Measurements from ENCODE around the gene CDKL1. TPM values are rescaled to one million over a fixed set of nuclear protein-coding genes. Genes with fewer than 3 reads are reported as not detected.
A peak's percentile ranks its signal among the peaks of the same experiment; 100 is the strongest.

The CDKL1 gene
- total and polyA plus RNA-seq, 7 experiments from 2014 or later = 2.0 to 14.8 (median 4.9) TPM

GRCh38 chr14:50303744-50304471 is 92.8 kb downstream of the CDKL1 start:
- no peak overlapping the region for H3K27ac ChIP-seq (ENCODE audit: low read depth, low read length)
- Mint-ChIP-seq H3K36me3 (peaks cover 0 to 27% (median 16%) of the 10 kb centered on the region in 5 donors), H3K4me1 (peaks cover 0 to 14% (median 3%) of the 10 kb centered on the region in 7 donors), H3K9me3 (no peaks in the 10 kb centered on the region), H3K27me3 (no peaks in the 10 kb centered on the region), H3K4me3 (no peak overlapping the region), H3K27ac (no peak overlapping the region)
- peaks cover 0 to 4% (median 0%) of the 10 kb centered on the region in 3 experiments for H3K36me3 ChIP-seq (ENCODE audit: control insufficient read depth in 2 of 3, insufficient read depth in 3 of 3, low read length in 3 of 3)
- no peaks in the 10 kb centered on the region for H3K9me3 ChIP-seq (ENCODE audit: control insufficient read depth in 2 of 3, low read length in 3 of 3)
- intact Hi-C loops (cut with micrococcal nuclease) = no loop called here
- no peak overlapping the region for H3K4me3 ChIP-seq (ENCODE audit: low read length)
- ATAC-seq (peak; percentile 83), DNase-seq (no peak)
- no peaks in the 10 kb centered on the region for H3K4me1 ChIP-seq (ENCODE audit: control insufficient read depth in 2 of 2, insufficient read depth in 2 of 2, low read length in 2 of 2)
- H3K27me3 ChIP-seq (ENCODE audit: control insufficient read depth in 2 of 2, insufficient read depth in 2 of 2, low read length in 2 of 2) = no peaks in the 10 kb centered on the region
- POLR2A ChIA-PET = interaction anchor here (0.6 kb wide), 1 partner anchor 183 kb away, joined by 3 read pairs; no protein-coding TSS in a partner anchor
- CTCF ChIA-PET = interaction anchor here (0.8 kb wide), 1 partner anchor 14 kb away, joined by 3 read pairs; no protein-coding TSS in a partner anchor

- Mint-ChIP-seq H3K27me3 (no peaks in the 10 kb centered on the region), H3K27ac (no peak overlapping the region), H3K4me1 (peaks cover 0 to 14% (median 3%) of the 10 kb centered on the region in 7 donors), H3K9me3 (no peaks in the 10 kb centered on the region), H3K4me3 (no peak overlapping the region), H3K36me3 (peaks cover 0 to 38% (median 28%) of the 10 kb centered on the region in 5 donors)
- H3K4me1 ChIP-seq (ENCODE audit: control insufficient read depth in 2 of 2, insufficient read depth in 2 of 2, low read length in 2 of 2) = no peaks in the 10 kb centered on the region
- ATAC-seq (no peak), DNase-seq (no peak)
- H3K9me3 ChIP-seq (ENCODE audit: control insufficient read depth in 2 of 3, low read length in 3 of 3) = no peaks in the 10 kb centered on the region
- H3K27me3 ChIP-seq (ENCODE audit: control insufficient read depth in 2 of 2, insufficient read depth in 2 of 2, low read length in 2 of 2) = no peaks in the 10 kb centered on the region
- H3K27ac ChIP-seq (ENCODE audit: low read depth, low read length) = no peak overlapping the region
- no peak overlapping the region for H3K4me3 ChIP-seq (ENCODE audit: low read length)
- CTCF ChIA-PET = no interaction called here
- POLR2A ChIA-PET = no interaction called here
- H3K36me3 ChIP-seq (ENCODE audit: control insufficient read depth in 2 of 3, insufficient read depth in 3 of 3, low read length in 3 of 3) = peaks cover 0 to 4% (median 0%) of the 10 kb centered on the region in 3 experiments
- intact Hi-C loops (cut with micrococcal nuclease) = no loop called here
Observed at GRCh38 chr14:50301914-50302313, 94.8 kb downstream of the CDKL1 start.

GRCh38 chr14:50299585-50299984 is 97.1 kb downstream of the CDKL1 start:
- CTCF ChIA-PET = no interaction called here
- H3K4me3 Mint-ChIP-seq = no peak overlapping the region
- intact Hi-C loops (cut with micrococcal nuclease) = no loop called here
- ATAC-seq (no peak), DNase-seq (no peak)
- Histone ChIP-seq H3K27ac (ENCODE audit: low read depth, low read length) (no peak overlapping the region), H3K9me3 (ENCODE audit: control insufficient read depth in 2 of 3, low read length in 3 of 3) (no peaks in the 10 kb centered on the region), H3K4me3 (ENCODE audit: low read length) (no peak overlapping the region), H3K27me3 (ENCODE audit: control insufficient read depth in 2 of 2, insufficient read depth in 2 of 2, low read length in 2 of 2) (no peaks in the 10 kb centered on the region), H3K4me1 (ENCODE audit: control insufficient read depth in 2 of 2, insufficient read depth in 2 of 2, low read length in 2 of 2) (no peaks in the 10 kb centered on the region), H3K36me3 (ENCODE audit: control insufficient read depth in 2 of 3, insufficient read depth in 3 of 3, low read length in 3 of 3) (peaks cover 0 to 4% (median 0%) of the 10 kb centered on the region in 3 experiments)
- no peak overlapping the region for H3K27ac Mint-ChIP-seq
- H3K36me3 Mint-ChIP-seq = peaks cover 0 to 38% (median 26%) of the 10 kb centered on the region in 5 donors
- POLR2A ChIA-PET = no interaction called here
- H3K27me3 Mint-ChIP-seq = no peaks in the 10 kb centered on the region
- H3K4me1 Mint-ChIP-seq = peaks cover 0 to 14% (median 3%) of the 10 kb centered on the region in 7 donors
- H3K9me3 Mint-ChIP-seq = no peaks in the 10 kb centered on the region

- Mint-ChIP-seq H3K27ac (no peak overlapping the region), H3K4me3 (no peak overlapping the region), H3K27me3 (no peaks in the 10 kb centered on the region), H3K4me1 (no peaks in the 10 kb centered on the region), H3K36me3 (peaks cover 12 to 35% (median 26%) of the 10 kb centered on the region in 5 donors), H3K9me3 (no peaks in the 10 kb centered on the region)
- DNase-seq = no peak
- H3K4me1 ChIP-seq (ENCODE audit: control insufficient read depth in 2 of 2, insufficient read depth in 2 of 2, low read length in 2 of 2) = no peaks in the 10 kb centered on the region
- no peak for ATAC-seq
- POLR2A ChIA-PET = no interaction called here
- intact Hi-C loops (cut with micrococcal nuclease) = no loop called here
- H3K27ac ChIP-seq (ENCODE audit: low read depth, low read length) = no peak overlapping the region
- CTCF ChIA-PET = no interaction called here
- peaks cover 0 to 7% (median 5%) of the 10 kb centered on the region in 3 experiments for H3K36me3 ChIP-seq (ENCODE audit: control insufficient read depth in 2 of 3, insufficient read depth in 3 of 3, low read length in 3 of 3)
- no peak overlapping the region for H3K4me3 ChIP-seq (ENCODE audit: low read length)
- H3K27me3 ChIP-seq (ENCODE audit: control insufficient read depth in 2 of 2, insufficient read depth in 2 of 2, low read length in 2 of 2) = no peaks in the 10 kb centered on the region
- no peaks in the 10 kb centered on the region for H3K9me3 ChIP-seq (ENCODE audit: control insufficient read depth in 2 of 3, low read length in 3 of 3)
Observed at GRCh38 chr14:50290306-50290705, 106.4 kb downstream of the CDKL1 start.

GRCh38 chr14:50288146-50288545 is 108.5 kb downstream of the CDKL1 start:
- Mint-ChIP-seq H3K27me3 (no peaks in the 10 kb centered on the region), H3K4me1 (no peaks in the 10 kb centered on the region), H3K9me3 (no peaks in the 10 kb centered on the region), H3K4me3 (no peak overlapping the region), H3K27ac (no peak overlapping the region), H3K36me3 (peaks cover 3 to 24% (median 17%) of the 10 kb centered on the region in 5 donors)
- ChIA-PET POLR2A (no interaction called here), CTCF (no interaction called here)
- H3K36me3 ChIP-seq (ENCODE audit: control insufficient read depth in 2 of 3, insufficient read depth in 3 of 3, low read length in 3 of 3) = no peaks in the 10 kb centered on the region
- no peaks in the 10 kb centered on the region for H3K27me3 ChIP-seq (ENCODE audit: control insufficient read depth in 2 of 2, insufficient read depth in 2 of 2, low read length in 2 of 2)
- H3K4me3 ChIP-seq (ENCODE audit: low read length) = no peak overlapping the region
- H3K4me1 ChIP-seq (ENCODE audit: control insufficient read depth in 2 of 2, insufficient read depth in 2 of 2, low read length in 2 of 2) = no peaks in the 10 kb centered on the region
- no peak overlapping the region for H3K27ac ChIP-seq (ENCODE audit: low read depth, low read length)
- intact Hi-C loops (cut with micrococcal nuclease) = no loop called here
- ATAC-seq (no peak), DNase-seq (no peak)
- no peaks in the 10 kb centered on the region for H3K9me3 ChIP-seq (ENCODE audit: control insufficient read depth in 2 of 3, low read length in 3 of 3)

GRCh38 chr14:50285861-50286260 is 110.8 kb downstream of the CDKL1 start:
- DNase-seq (no peak), ATAC-seq (no peak)
- Histone ChIP-seq H3K27me3 (ENCODE audit: control insufficient read depth in 2 of 2, insufficient read depth in 2 of 2, low read length in 2 of 2) (no peaks in the 10 kb centered on the region), H3K27ac (ENCODE audit: low read depth, low read length) (no peak overlapping the region), H3K9me3 (ENCODE audit: control insufficient read depth in 2 of 3, low read length in 3 of 3) (no peaks in the 10 kb centered on the region), H3K36me3 (ENCODE audit: control insufficient read depth in 2 of 3, insufficient read depth in 3 of 3, low read length in 3 of 3) (no peaks in the 10 kb centered on the region), H3K4me3 (ENCODE audit: low read length) (no peak overlapping the region), H3K4me1 (ENCODE audit: control insufficient read depth in 2 of 2, insufficient read depth in 2 of 2, low read length in 2 of 2) (no peaks in the 10 kb centered on the region)
- H3K9me3 Mint-ChIP-seq = no peaks in the 10 kb centered on the region
- H3K36me3 Mint-ChIP-seq = peaks cover 5 to 20% (median 18%) of the 10 kb centered on the region in 5 donors
- no peak overlapping the region for H3K4me3 Mint-ChIP-seq
- POLR2A ChIA-PET = interaction anchor here (0.6 kb wide), 1 partner anchor 53 kb away, joined by 3 read pairs; no protein-coding TSS in a partner anchor
- H3K27me3 Mint-ChIP-seq = no peaks in the 10 kb centered on the region
- H3K27ac Mint-ChIP-seq = no peak overlapping the region
- H3K4me1 Mint-ChIP-seq = no peaks in the 10 kb centered on the region
- intact Hi-C loops (cut with micrococcal nuclease) = no loop called here
- CTCF ChIA-PET = no interaction called here

All from naive thymus-derived CD4-positive, alpha-beta T cell (primary cell).